Neural progenitor cell (in vitro differentiated cells): Measurements from ENCODE around the gene LRIT1.

Source experiments
- CTCF ChIP-seq: fragments of 200-600 bp; sonication (generic); IDR thresholded peaks from 2 replicates; pipeline ENCODE4 v1.5.1; 2017; ENCODE audit warnings: antibody characterized with exemption, mild to moderate bottlenecking
- EZH2 ChIP-seq: fragments of 200-600 bp; sonication (generic); IDR thresholded peaks from 2 replicates; pipeline ENCODE4 v1.6.1; 2017; ENCODE audit warnings: antibody characterized with exemption, mild to moderate bottlenecking, moderate library complexity
- EZH2phosphoT487 ChIP-seq: fragments of 200-600 bp; sonication (generic); IDR thresholded peaks from 2 replicates; pipeline ENCODE4 v1.6.1; 2017; ENCODE audit warnings: antibody characterized with exemption

DNA sequence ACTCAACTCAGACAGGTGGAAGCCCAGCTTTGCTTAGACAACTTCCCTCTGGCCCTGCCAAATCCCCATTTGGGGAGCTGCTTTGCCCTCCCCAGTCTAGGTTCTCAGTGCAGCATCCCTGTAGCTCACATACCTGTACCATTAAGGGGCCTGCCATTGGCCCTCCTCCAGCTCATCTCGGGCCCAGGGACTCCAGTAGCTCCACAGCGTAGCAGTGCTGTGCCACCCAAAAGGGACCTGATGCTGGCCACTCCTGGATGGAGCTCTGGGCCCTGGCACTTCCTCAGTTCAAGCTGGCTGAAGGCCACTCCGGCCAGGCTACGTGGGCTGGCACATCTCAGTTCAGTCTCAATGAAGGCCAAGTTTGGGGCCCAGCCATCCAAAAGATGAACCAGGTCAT is 7.4 kb downstream of the LRIT1 start:
- TF ChIP-seq EZH2 = no peak
- TF ChIP-seq CTCF = no peak
- no peak for TF ChIP-seq EZH2phosphoT487
